ENCODE data around the gene RPS6KA4.
"Not testable (repeated sequence)": the region's sequence is repeated elsewhere in the genome, so short reads cannot be mapped to it uniquely, and the experiment has no call there.

The RPS6KA4 gene

DNA sequence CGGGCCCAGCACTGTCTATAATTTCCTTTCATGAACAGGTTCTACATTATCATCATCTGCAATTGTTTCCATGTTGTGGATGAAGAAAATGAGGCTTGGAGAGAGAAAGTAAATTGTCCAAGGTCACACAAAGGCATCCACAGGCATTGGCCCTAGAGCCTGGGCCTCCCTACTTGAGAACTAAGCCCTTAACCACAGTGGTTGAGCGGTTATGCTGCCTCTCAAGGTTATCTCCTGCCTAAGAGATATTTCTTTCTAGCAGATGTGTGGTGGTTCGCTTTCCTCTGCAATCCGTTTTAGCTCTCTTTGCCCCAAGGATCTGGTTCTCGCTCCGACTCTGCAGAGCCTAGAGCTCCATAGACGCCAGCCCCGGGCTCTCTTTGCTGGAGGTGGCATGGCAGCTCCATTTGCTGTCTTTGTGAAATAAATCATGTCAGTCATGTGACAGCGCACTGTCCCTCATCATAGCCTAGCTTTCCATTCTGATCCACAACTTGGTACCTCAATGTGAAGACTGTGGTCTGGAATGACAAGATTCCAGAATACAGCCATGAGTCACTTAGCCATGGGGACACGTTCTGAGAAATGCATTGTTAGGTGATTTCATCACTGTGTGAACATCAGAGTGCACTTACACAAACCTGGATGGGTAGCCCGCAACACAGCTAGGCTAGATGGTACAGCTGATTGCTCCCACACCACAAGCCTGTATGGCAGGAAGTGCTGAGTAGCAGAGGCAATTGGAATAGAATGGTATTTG lies 27.2 kb downstream of the RPS6KA4 start:
- DNase-seq (ENCODE audit: low read depth in 2 of 2): no peak

GRCh38 chr11:64387916-64388315 lies 29.0 kb downstream of the RPS6KA4 start:
- no peak for DNase-seq (ENCODE audit: low read depth in 2 of 2)

- DNase-seq (ENCODE audit: low read depth in 2 of 2): no peak
Measured at GRCh38 chr11:64388894-64389293, 29.9 kb downstream of the RPS6KA4 start.

DNA sequence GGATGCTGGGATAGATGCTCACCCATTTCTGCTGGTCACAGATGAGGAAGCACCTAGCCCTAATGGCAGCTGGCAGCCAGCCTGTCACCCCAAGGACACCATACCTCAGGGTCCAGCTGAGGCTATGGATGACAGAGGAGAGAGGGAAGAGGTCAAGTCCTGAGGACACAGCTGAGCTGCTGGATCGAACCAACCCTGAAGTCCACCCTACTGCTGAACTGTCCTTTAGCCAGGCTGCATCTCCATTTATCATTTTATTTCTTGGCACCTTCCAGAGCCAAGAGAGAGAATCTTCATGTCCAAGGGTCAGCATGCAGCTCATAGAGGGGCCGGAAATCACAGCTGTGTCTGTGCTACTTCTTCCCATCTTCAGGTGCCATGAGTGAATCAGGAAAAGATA lies 30.9 kb downstream of the RPS6KA4 start:
- DNase-seq (ENCODE audit: low read depth in 2 of 2): no peak

- no peak for DNase-seq (ENCODE audit: low read depth in 2 of 2)
Measured at GRCh38 chr11:64390558-64390957, 31.6 kb downstream of the RPS6KA4 start.

DNA sequence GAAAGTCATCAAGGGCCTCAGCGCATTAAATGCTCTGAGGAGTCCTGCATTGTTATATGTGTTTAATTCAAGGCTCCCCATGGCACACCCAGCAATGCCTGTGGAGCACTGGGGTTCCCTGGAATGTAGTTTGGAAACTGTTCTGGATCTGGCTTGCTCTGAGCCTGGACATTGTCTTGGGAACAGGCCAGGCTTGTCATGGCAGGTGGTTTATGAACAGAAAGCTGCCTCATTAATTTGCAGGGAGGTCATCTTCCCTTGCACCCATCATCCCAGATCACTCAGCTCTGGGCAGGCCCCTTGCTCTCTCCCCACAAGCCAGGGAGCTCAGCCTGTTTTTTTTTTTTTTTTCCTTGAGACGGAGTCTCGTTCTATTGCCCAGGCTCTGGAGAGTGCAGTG lies 32.9 kb downstream of the RPS6KA4 start:
- DNase-seq (ENCODE audit: low read depth in 2 of 2): no peak

GRCh38 chr11:64395545-64396078 lies 36.6 kb downstream of the RPS6KA4 start:
- no peak for DNase-seq (ENCODE audit: low read depth in 2 of 2)

DNA sequence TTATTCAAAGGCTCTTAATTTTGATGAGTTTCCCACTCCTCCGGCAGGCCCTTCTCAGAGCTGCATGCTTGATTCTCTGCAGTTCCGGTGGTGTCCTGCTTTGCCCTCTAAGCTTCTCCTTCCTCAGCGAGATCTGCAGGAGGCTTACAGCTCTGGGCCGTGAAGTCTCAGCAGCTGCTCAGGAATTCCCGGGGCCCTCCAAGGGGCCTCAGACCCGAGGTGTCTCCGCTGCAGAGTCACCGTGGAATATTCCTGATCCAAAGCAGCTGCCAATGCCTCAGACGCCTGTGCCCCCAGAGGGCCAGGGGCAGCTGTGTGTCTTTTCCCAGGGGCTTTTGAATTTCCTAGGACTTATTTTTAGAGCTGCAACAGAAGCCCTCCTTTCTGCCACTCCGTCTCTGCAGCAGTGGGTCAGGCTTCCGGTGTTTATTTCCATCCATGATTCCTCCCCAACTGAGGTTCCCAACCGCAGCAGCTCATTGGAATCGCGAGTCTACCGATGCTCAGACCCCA lies 37.2 kb downstream of the RPS6KA4 start:
- no peak for DNase-seq (ENCODE audit: low read depth in 2 of 2)

DNA sequence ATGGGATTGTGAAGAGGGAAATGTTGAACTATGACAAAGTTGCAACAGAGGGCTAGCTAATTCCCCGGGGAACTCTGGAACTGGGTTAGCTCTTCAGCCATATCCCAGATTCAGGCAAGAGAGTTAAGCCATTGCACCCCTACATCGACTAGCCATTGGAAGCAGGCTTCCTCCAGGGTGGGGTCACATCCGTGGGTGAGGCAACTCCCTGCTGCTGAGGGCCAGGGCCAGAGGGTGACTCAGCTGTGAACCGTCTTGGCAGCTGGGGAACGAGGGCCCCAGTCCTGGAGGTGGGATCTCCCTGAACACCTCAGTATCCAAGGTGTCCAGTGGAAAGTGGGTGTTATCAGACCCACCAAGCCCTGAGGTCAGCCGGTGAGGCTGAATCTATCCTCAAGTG lies 41.1 kb downstream of the RPS6KA4 start:
- DNase-seq (ENCODE audit: low read depth in 2 of 2): no peak

DNA sequence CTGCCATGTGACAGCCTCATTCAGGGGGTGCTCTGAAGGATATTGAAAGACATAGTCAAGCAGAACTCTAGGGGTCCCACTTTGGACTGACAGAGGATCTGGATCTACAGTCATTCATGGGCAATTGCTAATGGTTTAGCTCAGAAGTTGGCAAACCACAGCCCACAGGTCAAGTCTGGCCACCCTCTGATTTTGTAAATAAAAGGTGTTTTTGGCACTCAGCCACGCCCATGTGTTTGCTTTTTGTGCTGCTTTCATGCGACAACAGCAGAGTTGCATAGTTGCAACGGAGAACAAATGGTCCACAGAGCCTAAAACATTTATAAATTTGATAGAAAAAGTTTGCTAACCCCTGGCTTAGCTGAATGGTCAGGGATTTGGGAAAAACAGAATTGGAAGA lies 41.7 kb downstream of the RPS6KA4 start:
- DNase-seq (ENCODE audit: low read depth in 2 of 2): no peak

DNA sequence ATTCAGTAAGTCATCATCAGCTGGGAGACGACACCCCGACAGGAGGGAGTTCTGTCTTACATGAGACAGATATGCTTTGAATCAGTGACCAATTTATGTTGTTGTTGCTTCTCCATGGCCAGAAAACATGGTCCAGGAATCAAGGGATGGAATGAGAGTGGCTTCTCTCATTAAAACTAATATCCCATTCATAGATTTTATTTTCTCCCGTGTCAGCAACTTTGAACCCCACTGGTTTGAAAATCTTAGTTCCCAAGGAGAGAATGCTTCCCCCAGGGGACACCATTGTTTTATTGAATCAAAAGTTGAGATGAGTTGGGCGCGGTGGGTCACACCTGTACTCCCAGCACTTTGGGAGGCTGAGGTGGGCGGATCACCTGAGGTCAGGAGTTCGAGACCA lies 42.8 kb downstream of the RPS6KA4 start:
- DNase-seq (ENCODE audit: low read depth in 2 of 2): no peak

- DNase-seq (ENCODE audit: low read depth in 2 of 2): no peak
Measured at GRCh38 chr11:64403106-64403505, 44.1 kb downstream of the RPS6KA4 start.

DNA sequence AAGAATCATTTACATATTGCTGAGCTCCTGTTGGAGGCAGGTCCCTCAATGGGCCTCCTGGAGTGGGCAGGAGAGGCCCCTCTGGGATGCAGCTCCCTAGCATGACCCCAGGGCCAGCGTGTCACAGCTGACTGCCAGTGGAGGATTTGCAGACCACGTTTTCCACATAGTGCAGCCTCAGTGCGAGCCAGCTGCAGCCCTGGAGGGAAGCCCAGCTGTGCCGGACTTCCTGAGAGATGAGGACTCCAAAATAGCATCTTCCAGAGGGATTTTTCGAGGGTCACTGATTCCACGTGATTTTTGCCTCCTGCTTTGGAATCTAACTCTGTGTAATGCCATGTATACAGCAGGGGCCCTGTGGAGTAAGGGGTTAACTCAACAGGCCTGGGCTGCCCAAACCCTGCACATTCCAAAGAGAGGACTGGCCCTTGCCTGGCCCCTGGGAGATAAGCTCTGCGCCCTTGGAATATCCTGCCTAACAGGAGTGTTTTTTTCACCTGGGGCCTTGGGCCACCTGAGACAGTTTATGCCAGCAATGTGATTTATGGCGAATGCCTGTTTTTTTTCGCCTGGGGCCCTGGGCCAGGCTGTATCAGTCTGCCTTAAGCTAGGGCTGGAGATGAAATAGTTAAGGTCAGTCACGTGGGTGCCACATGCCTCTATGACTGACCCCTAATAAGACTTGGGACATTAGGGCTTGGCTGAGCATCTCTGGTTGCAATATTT lies 47.4 kb downstream of the RPS6KA4 start:
- no peak for DNase-seq (ENCODE audit: low read depth in 2 of 2)

- no peak for DNase-seq (ENCODE audit: low read depth in 2 of 2)
Measured at GRCh38 chr11:64407221-64407620, 48.3 kb downstream of the RPS6KA4 start.

GRCh38 chr11:64407630-64408029 lies 48.7 kb downstream of the RPS6KA4 start:
- DNase-seq (ENCODE audit: low read depth in 2 of 2): no peak

GRCh38 chr11:64409278-64409677 lies 50.3 kb downstream of the RPS6KA4 start:
- no peak for DNase-seq (ENCODE audit: low read depth in 2 of 2)

GRCh38 chr11:64409707-64410403 lies 50.9 kb downstream of the RPS6KA4 start:
- no peak for DNase-seq (ENCODE audit: low read depth in 2 of 2)

GRCh38 chr11:64410404-64410734 lies 51.4 kb downstream of the RPS6KA4 start:
- DNase-seq (ENCODE audit: low read depth in 2 of 2): no peak

DNA sequence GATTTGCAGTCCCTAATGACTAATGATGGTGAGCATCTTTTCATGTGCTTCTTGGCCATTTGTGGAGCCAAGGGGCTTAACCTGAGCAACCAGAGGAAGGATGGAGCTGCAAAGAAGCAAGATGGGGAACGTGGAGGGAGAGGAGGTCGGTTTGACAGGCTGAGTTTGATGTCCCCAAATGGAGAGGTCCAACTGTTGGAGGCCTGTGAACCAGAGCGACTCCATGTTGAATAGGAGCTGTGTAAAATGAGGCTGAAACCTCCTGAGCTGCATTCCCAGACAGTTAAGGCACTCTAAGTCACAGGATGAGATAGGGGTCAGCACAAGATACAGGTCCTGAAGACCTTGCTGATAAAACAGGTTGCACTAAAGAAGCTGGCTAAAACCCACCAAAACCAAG lies 54.5 kb downstream of the RPS6KA4 start:
- DNase-seq (ENCODE audit: low read depth in 2 of 2): no peak

DNA sequence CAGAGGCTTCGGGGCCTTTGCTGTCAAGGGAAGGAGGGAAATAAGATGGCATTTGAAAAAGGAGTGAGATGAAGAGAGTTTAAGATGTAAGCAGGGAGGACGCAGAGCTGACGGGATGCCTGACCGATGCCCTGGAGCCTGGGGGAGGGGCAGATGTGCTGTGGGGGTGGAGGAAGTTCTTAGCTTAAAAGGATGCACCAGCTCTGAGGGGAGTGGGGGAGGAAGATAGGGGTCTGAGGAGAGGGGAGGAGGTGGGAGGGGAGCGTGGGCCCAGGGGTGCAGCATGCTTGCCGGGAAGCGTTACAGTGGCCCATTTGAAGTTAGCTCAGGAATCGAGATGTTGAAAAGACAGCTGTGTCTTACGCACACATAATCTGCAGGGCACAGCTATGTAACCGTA lies 56.3 kb downstream of the RPS6KA4 start:
- DNase-seq (ENCODE audit: low read depth in 2 of 2): no peak

DNA sequence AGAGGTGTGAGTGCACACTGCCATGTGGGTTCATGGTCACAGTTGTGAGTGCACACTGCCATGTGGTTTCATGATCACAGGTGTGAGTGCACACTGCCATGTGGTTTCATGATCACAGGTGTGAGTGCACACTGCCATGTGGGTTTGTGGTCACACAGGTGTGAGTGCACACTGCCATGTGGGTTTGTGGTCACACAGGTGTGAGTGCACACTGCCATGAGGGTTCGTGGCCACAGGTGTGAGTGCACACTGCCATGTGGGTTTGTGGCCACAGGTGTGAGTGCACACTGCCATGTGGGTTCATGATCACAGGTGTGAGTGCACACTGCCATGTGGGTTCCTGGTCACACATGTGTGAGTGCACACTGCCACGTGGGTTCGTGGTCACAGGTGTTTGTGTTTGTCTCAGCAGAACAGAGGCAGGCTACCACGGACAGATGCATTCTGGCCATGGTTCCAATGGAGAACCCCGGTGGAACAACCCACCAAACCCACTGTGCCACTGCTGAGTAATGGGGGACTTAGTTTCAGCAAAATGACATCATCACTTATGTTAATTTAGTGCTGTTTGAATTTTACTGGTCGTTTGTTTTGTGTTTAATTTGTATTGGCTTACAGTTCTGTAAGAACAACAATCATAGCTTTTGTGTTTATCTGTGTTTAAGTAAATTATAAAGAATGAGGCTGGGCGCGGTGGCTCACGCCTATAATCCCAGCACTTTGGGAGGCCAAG lies 57.2 kb downstream of the RPS6KA4 start:
- DNase-seq (ENCODE audit: low read depth in 2 of 2): no peak

- not testable (repeated sequence) for DNase-seq (ENCODE audit: low read depth in 2 of 2)
Measured at GRCh38 chr11:64418233-64418632, 59.3 kb downstream of the RPS6KA4 start.

Data from fibroblast of skin of left quadriceps (primary cell).